ENCODE results near the gene KRTAP6-1. TPM values are rescaled to one million over a fixed set of nuclear protein-coding genes. Genes with fewer than 3 reads are reported as not detected.

The KRTAP6-1 gene
- total and polyA plus RNA-seq, 2 of the 4 experiments (the other 2 are of a cell fraction), result not detected

DNA sequence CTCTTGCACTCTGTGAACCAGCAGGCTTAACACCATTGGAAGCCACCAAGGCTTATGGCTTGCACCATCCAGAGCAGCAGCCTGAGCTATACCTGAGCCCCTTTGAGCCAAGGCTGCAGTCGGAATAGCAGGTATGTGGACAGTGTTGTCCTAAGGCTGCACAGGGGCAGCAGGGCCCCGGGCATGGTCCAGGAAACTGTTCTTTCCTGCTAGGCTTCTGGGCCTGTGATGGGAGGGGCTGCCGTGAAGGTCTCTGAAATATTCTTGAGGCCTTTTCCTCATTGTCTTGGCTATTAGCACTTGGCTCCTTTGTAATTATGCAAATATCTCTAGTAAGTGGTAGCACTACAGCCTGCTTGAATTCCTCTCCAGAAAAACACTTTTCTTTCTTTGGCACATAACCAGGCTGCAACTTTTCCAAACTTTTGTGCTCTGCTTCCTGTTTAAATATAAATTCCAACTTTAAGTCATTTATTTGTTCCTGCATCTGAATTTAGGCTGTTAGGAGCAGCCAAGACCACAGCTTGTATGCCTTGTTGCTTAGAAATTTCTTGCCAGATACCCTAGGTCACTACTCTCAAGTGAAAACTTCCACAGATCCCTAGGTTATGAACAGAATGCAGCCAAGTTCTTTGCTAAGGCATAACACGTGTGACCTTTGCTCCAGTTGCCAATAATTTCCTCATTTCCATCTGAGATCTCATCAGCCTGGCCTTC is 11.9 kb upstream of the KRTAP6-1 start:
- dilution Hi-C loops (cut with HindIII; ENCODE audit: low sequenced_read_pairs, unreplicated experiment) (no loop called here), intact Hi-C loops (cut with micrococcal nuclease) (no loop called here), in situ Hi-C loops (cut with MboI; ENCODE audit: low sequenced_read_pairs) (no loop called here)
- Histone ChIP-seq H3K23ac (ENCODE audit: low read depth, low read length) (no peak overlapping the region), H3K9me1 (ENCODE audit: insufficient read depth, low read length) (no peaks in the 10 kb centered on the region), H2BK120ac (ENCODE audit: low read depth, low read length) (no peak overlapping the region), H4K8ac (ENCODE audit: low read depth in 2 of 2, low read length in 2 of 2) (no peak overlapping the region), H2BK20ac (ENCODE audit: low read depth, low read length) (no peak overlapping the region), H2AK5ac (ENCODE audit: low read depth, low read length) (no peak overlapping the region), H3K9ac (ENCODE audit: low read depth, low read length) (no peak overlapping the region), H3K27me3 (ENCODE audit: control insufficient read depth, insufficient read depth, low read length) (no peaks in the 10 kb centered on the region), H3K18ac (ENCODE audit: low read depth, low read length) (no peak overlapping the region), H3K36me3 (ENCODE audit: control insufficient read depth, insufficient read depth, low read length) (no peaks in the 10 kb centered on the region), H4K20me1 (ENCODE audit: insufficient read depth, low read length) (no peaks in the 10 kb centered on the region), H3K4me3 (ENCODE audit: insufficient read depth, low read depth, low read length) (no peak overlapping the region), H4K91ac (ENCODE audit: insufficient read depth, low read depth, low read length) (no peak overlapping the region), H4K5ac (ENCODE audit: low read depth, low read length) (no peak overlapping the region), H3K27ac (ENCODE audit: insufficient read depth, low read length) (no peak overlapping the region), H3K79me1 (ENCODE audit: low read depth in 1 of 2, low read length in 2 of 2) (no peaks in the 10 kb centered on the region), H2AK9ac (replicated peaks; ENCODE audit: low read depth, low read length, poor library complexity) (no peak overlapping the region), H3K14ac (replicated peaks; ENCODE audit: low read depth, low read length) (no peak overlapping the region), H2BK5ac (ENCODE audit: low read depth, low read length, poor library complexity, severe bottlenecking) (no peak overlapping the region), H3K4me1 (ENCODE audit: control insufficient read depth, insufficient read depth, low read length) (no peaks in the 10 kb centered on the region), H2AFZ (replicated peaks; ENCODE audit: low read length, poor library complexity) (no peak overlapping the region), H3K4ac (ENCODE audit: low read depth, low read length) (no peak overlapping the region), H3K4me2 (ENCODE audit: low read depth, low read length) (no peak overlapping the region), H3K9me3 (ENCODE audit: control insufficient read depth, insufficient read depth, low read length) (peaks cover 19% of the 10 kb centered on the region), H2BK15ac (ENCODE audit: low read depth, low read length) (no peak overlapping the region), H3K56ac (ENCODE audit: extremely low read depth, insufficient read depth, low read length) (no peak overlapping the region)
- DNase-seq (no peak), ATAC-seq (ENCODE audit: low read depth) (no peak)
- BruUV-seq (replicated peaks), result no TSS peak
- TF ChIP-seq CEBPB (IDR thresholded peaks at IDR 0.05; ENCODE audit: low read depth, low read length), result no peak
- no peak for TF ChIP-seq BHLHE40 (IDR thresholded peaks at IDR 0.05; ENCODE audit: low read depth, low read length)
- TF ChIP-seq SMC3 (IDR thresholded peaks at IDR 0.05; ENCODE audit: low read depth, low read length), result no peak
- TF ChIP-seq FOS (IDR thresholded peaks at IDR 0.05; ENCODE audit: low read depth, low read length), result no peak
- TF ChIP-seq NFE2L2 (IDR thresholded peaks at IDR 0.05; ENCODE audit: low read depth, low read length), result no peak
- no peak for TF ChIP-seq MAZ (IDR thresholded peaks at IDR 0.05; ENCODE audit: borderline replicate concordance, low read depth, low read length)
- no peak for TF ChIP-seq POLR2A (IDR thresholded peaks at IDR 0.05; ENCODE audit: low read depth, low read length)
- no peak for TF ChIP-seq RFX5 (IDR thresholded peaks at IDR 0.05; ENCODE audit: low read depth, low read length)
- TF ChIP-seq USF2 (IDR thresholded peaks at IDR 0.05; ENCODE audit: low read depth, low read length), result no peak
- TF ChIP-seq MXI1 (IDR thresholded peaks at IDR 0.05; ENCODE audit: borderline replicate concordance, low read depth, low read length), result no peak
- TF ChIP-seq RAD21 (IDR thresholded peaks at IDR 0.05; ENCODE audit: low read length), result no peak
- no peak for TF ChIP-seq MAFK (IDR thresholded peaks at IDR 0.05; ENCODE audit: low read depth, low read length)
- no peak for TF ChIP-seq CHD1 (IDR thresholded peaks at IDR 0.05; ENCODE audit: low read depth, low read length)
- TF ChIP-seq, protein P1, sequence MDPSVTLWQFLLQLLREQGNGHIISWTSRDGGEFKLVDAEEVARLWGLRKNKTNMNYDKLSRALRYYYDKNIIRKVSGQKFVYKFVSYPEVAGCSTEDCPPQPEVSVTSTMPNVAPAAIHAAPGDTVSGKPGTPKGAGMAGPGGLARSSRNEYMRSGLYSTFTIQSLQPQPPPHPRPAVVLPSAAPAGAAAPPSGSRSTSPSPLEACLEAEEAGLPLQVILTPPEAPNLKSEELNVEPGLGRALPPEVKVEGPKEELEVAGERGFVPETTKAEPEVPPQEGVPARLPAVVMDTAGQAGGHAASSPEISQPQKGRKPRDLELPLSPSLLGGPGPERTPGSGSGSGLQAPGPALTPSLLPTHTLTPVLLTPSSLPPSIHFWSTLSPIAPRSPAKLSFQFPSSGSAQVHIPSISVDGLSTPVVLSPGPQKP (IDR thresholded peaks at IDR 0.05; ENCODE audit: borderline replicate concordance, low read depth, low read length), result no peak
- TF ChIP-seq, protein P2, sequence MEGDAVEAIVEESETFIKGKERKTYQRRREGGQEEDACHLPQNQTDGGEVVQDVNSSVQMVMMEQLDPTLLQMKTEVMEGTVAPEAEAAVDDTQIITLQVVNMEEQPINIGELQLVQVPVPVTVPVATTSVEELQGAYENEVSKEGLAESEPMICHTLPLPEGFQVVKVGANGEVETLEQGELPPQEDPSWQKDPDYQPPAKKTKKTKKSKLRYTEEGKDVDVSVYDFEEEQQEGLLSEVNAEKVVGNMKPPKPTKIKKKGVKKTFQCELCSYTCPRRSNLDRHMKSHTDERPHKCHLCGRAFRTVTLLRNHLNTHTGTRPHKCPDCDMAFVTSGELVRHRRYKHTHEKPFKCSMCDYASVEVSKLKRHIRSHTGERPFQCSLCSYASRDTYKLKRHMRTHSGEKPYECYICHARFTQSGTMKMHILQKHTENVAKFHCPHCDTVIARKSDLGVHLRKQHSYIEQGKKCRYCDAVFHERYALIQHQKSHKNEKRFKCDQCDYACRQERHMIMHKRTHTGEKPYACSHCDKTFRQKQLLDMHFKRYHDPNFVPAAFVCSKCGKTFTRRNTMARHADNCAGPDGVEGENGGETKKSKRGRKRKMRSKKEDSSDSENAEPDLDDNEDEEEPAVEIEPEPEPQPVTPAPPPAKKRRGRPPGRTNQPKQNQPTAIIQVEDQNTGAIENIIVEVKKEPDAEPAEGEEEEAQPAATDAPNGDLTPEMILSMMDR (conservative IDR thresholded peaks at IDR 0.05; ENCODE audit: low read depth, low read length), result no peak
- no peak for TF ChIP-seq RCOR1 (IDR thresholded peaks at IDR 0.05; ENCODE audit: insufficient replicate concordance, low read length)
- CTCF ChIA-PET, result no interaction called here
- POLR2A ChIA-PET (ENCODE audit: unreplicated experiment), result no interaction called here
- WGBS, 2 experiments (ENCODE audit: extremely low coverage in 2 of 2, insufficient read length in 1 of 2), result 21% methylated on average over 2 of the region's 4 CpGs; no CpG with 5 or more reads in 1 of the 2 experiments
